ENCODE results near the gene CACNA1S.

GRCh38 chr1:201016943-201017827, 95.0 kb downstream of the CACNA1S start:
- TF ChIP-seq CTCF (conservative IDR thresholded peaks at IDR 0.05 in 1 of 2, IDR thresholded peaks at IDR 0.05 in 1 of 2; ENCODE audit: extremely low read depth in 1 of 2, insufficient read depth in 1 of 2, low read depth in 1 of 2, low read length in 2 of 2) (no peak), EZH2 (IDR thresholded peaks at IDR 0.05; ENCODE audit: borderline replicate concordance, low read length) (no peak)
